Measurements from ENCODE around the gene TRIM2.

DNA sequence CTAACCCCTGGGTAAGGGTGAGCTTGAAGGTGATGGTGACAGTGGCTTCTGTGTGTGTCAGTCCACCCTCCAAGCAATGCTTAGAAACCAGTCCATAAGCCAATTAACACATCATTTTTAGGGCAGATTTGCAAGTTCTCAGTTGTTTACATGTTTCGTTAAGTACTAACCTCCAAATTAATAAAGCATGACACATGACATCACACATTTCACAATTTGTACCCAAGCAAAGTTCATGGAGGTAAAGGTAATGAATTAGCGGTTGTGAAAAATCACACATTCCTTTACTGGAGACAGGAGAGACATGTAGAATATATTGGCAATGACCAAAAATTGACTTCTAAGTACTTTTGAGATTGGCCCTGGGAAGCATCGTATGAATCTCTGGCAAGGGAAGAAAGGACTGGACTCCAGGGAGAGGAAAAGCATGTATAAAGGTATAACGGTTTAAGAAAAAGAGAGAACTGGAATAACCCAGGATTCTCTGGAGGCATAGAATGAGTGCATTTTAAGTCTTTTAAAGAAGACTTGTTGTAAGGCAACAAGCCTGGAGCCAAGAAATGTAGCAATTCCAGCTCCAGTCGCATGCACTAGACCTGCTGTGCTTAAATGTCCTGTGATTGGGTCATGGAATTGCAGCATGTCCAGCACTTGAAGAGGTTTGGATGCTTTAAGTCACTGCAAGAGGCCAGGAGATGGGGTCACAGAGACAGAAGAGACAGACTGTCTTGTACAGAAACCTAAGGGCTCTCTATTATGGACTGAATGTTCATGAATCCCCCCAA, 34.1 kb downstream of the TRIM2 start:
- TF ChIP-seq, protein P1, sequence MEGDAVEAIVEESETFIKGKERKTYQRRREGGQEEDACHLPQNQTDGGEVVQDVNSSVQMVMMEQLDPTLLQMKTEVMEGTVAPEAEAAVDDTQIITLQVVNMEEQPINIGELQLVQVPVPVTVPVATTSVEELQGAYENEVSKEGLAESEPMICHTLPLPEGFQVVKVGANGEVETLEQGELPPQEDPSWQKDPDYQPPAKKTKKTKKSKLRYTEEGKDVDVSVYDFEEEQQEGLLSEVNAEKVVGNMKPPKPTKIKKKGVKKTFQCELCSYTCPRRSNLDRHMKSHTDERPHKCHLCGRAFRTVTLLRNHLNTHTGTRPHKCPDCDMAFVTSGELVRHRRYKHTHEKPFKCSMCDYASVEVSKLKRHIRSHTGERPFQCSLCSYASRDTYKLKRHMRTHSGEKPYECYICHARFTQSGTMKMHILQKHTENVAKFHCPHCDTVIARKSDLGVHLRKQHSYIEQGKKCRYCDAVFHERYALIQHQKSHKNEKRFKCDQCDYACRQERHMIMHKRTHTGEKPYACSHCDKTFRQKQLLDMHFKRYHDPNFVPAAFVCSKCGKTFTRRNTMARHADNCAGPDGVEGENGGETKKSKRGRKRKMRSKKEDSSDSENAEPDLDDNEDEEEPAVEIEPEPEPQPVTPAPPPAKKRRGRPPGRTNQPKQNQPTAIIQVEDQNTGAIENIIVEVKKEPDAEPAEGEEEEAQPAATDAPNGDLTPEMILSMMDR (IDR thresholded peaks at IDR 0.05): no peak
- no peak for TF ChIP-seq POLR2A (IDR thresholded peaks at IDR 0.05)

Measured in body of pancreas (tissue), 4 donors.